ENCODE results near the gene DUSP1. TPM values are rescaled to one million over a fixed set of nuclear protein-coding genes. Genes with fewer than 3 reads are reported as not detected.

The DUSP1 gene
- total and polyA plus RNA-seq, 2 donors from 2014 or later: 172 to 298 TPM

DNA sequence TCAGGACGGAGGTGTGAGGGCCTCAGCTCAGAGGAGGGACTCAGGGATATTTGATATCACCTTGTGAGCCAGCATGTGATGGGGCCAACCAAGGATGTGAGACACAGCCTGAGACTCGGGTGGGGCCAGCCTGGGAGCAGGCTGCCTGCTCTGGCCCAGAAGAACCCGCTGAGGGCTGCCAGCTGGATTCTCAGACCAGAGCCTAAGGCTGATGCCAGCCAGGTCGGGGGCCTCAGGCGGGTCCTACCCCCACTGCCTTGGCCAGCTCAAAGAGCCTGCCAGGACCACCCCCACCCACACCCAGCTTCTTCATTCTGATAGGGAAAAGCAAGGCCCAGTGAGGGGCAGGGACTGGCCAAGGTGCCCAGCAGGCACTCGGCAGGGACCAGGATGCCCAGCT lies 20.3 kb upstream of the DUSP1 start:
- Histone ChIP-seq H3K4me1 (ENCODE audit: control insufficient read depth in 2 of 3, insufficient read depth in 2 of 3, low read depth in 1 of 3, low read length in 3 of 3) (peaks cover 2 to 26% (median 8%) of the 10 kb centered on the region in 3 donors), H3K27me3 (ENCODE audit: control insufficient read depth, insufficient read depth, low read length) (no peaks in the 10 kb centered on the region), H3K4me3 (ENCODE audit: low read length in 3 of 3) (no peak overlapping the region), H3K9me3 (ENCODE audit: control insufficient read depth in 2 of 3, insufficient read depth in 1 of 3, low read length in 3 of 3) (no peaks in the 10 kb centered on the region), H3K9ac (ENCODE audit: low read length in 3 of 3) (no peak overlapping the region), H3K27ac (ENCODE audit: low read depth in 2 of 2, low read length in 2 of 2) (no peak overlapping the region), H3K36me3 (ENCODE audit: control insufficient read depth in 2 of 3, insufficient read depth in 3 of 3, low read length in 3 of 3) (no peaks in the 10 kb centered on the region)
- FAIRE-seq (no peak), DNase-seq (peak in 1 of 5 donors; percentile 48)
- TF ChIP-seq, protein P1, sequence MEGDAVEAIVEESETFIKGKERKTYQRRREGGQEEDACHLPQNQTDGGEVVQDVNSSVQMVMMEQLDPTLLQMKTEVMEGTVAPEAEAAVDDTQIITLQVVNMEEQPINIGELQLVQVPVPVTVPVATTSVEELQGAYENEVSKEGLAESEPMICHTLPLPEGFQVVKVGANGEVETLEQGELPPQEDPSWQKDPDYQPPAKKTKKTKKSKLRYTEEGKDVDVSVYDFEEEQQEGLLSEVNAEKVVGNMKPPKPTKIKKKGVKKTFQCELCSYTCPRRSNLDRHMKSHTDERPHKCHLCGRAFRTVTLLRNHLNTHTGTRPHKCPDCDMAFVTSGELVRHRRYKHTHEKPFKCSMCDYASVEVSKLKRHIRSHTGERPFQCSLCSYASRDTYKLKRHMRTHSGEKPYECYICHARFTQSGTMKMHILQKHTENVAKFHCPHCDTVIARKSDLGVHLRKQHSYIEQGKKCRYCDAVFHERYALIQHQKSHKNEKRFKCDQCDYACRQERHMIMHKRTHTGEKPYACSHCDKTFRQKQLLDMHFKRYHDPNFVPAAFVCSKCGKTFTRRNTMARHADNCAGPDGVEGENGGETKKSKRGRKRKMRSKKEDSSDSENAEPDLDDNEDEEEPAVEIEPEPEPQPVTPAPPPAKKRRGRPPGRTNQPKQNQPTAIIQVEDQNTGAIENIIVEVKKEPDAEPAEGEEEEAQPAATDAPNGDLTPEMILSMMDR (IDR thresholded peaks at IDR 0.05; ENCODE audit: borderline replicate concordance, extremely low read depth, insufficient read depth): no peak
- intact Hi-C loops (cut with DNase I): no loop called here

DNA sequence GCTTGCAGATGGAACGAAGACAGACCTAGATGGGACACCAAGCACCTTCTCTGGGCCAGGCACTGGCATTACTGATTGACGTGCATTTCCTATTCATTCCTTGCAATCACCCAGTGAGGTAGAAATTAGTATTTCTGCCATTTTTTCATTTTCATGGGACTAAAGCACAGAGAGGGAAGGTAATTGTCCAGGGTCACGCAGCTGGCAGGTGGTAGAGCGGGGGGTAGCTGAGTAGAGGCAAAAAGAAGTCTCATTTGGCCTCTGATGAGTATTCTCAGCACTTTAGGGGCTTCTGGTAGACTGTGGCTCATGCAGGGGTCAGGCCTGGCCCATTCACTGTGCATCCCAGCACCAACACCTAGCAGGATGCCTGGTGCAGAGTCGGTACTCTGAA lies 19.5 kb upstream of the DUSP1 start:
- DNase-seq (no peak), FAIRE-seq (no peak)
- Histone ChIP-seq H3K36me3 (ENCODE audit: control insufficient read depth in 2 of 3, insufficient read depth in 3 of 3, low read length in 3 of 3) (no peaks in the 10 kb centered on the region), H3K4me3 (ENCODE audit: low read length in 3 of 3) (no peak overlapping the region), H3K4me1 (ENCODE audit: control insufficient read depth in 2 of 3, insufficient read depth in 2 of 3, low read depth in 1 of 3, low read length in 3 of 3) (peaks cover under 1 to 26% (median 8%) of the 10 kb centered on the region in 3 donors), H3K9ac (ENCODE audit: low read length in 3 of 3) (no peak overlapping the region), H3K27ac (ENCODE audit: low read depth in 2 of 2, low read length in 2 of 2) (peak overlapping the region in 1 of 2 donors; percentile 38), H3K27me3 (ENCODE audit: control insufficient read depth, insufficient read depth, low read length) (no peaks in the 10 kb centered on the region), H3K9me3 (ENCODE audit: control insufficient read depth in 2 of 3, insufficient read depth in 1 of 3, low read length in 3 of 3) (no peaks in the 10 kb centered on the region)
- intact Hi-C loops (cut with DNase I): no loop called here
- TF ChIP-seq, protein P1 (IDR thresholded peaks at IDR 0.05; ENCODE audit: borderline replicate concordance, extremely low read depth, insufficient read depth): no peak

DNA sequence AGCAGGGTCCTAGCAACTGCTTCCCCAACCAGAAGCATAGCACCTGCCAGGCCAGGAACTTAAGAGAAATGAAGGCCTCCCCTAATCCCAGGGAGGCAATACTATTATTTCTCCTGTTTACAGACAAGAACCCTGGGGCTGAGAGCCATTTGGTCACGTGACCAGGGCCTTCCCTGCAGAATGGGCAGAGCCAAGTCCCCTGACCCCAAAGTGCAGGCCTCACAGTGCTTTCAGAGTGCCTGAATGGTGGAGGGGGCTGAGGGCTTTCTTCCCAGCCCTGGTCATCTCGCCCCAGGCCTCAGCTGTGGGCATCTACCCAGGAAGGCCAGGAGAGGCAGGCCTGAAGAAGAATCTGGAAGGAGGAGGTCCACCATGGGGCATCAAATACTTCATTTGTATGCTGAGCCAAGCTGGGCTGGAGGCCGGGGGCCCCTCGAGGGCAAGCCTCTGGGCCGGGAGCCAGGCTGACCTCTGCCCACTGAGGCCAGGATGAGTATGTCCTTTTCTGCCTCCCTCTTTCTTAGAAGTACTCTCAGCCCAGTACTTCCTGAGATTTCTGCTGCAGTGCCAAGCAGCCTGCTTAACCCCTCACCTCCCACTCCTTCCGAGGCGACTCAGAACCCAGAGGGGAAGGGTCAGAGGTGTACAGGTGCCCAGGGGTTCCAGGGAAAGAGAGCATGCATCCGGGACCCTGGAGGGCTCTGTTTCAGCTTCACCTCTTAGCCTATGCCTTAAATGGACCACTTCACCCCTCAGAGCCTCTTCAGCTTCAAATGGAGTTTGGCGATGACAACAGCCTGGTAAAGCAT lies 18.9 kb upstream of the DUSP1 start:
- intact Hi-C loops (cut with DNase I): no loop called here
- Histone ChIP-seq H3K9ac (ENCODE audit: low read length in 3 of 3) (peak overlapping the region in 1 of 3 donors; percentile 78), H3K27ac (ENCODE audit: low read depth in 2 of 2, low read length in 2 of 2) (peak overlapping the region; percentile 77 to 84), H3K27me3 (ENCODE audit: control insufficient read depth, insufficient read depth, low read length) (no peaks in the 10 kb centered on the region), H3K36me3 (ENCODE audit: control insufficient read depth in 2 of 3, insufficient read depth in 3 of 3, low read length in 3 of 3) (no peaks in the 10 kb centered on the region), H3K4me3 (ENCODE audit: low read length in 3 of 3) (peak overlapping the region in 1 of 3 donors; percentile 11), H3K4me1 (ENCODE audit: control insufficient read depth in 2 of 3, insufficient read depth in 2 of 3, low read depth in 1 of 3, low read length in 3 of 3) (peaks cover 0 to 26% (median 8%) of the 10 kb centered on the region in 3 donors), H3K9me3 (ENCODE audit: control insufficient read depth in 2 of 3, insufficient read depth in 1 of 3, low read length in 3 of 3) (no peaks in the 10 kb centered on the region)
- FAIRE-seq (no peak), DNase-seq (peak in 1 of 5 donors; percentile 83)
- TF ChIP-seq, protein P1 (IDR thresholded peaks at IDR 0.05; ENCODE audit: borderline replicate concordance, extremely low read depth, insufficient read depth): no peak
